IMR-90 (cell line): ENCODE data around the gene FRMD6. TPM values are rescaled to one million over a fixed set of nuclear protein-coding genes. Genes with fewer than 3 reads are reported as not detected.

Experiments
- ATAC-seq: fragments of 200-7000 bp; cut with Tn5 transposase; 2 replicates; pipeline ENCODE4 v1.9.1; 2020; ENCODE audit warnings: low read depth, mild to moderate bottlenecking, moderate library complexity
- BruUV-seq: library from RNA; stranded (reverse); fragments of 400-500 nt; replicated peaks from 2 replicates; lab custom pipeline; 2021; lab: Mats Ljungman, UMichigan
- CTCF ChIA-PET: fragments of 300-600 bp; formaldehyde crosslinking; extraction: SDS; loops from one replicate; lab custom pipeline; 2021; ENCODE audit warnings: antibody characterized with exemption; lab: Yijun Ruan, JAX
- POLR2A ChIA-PET: fragments of 300-600 bp; sonication (Branson Sonifier 250); formaldehyde crosslinking; loops from one replicate; lab custom pipeline; 2022; ENCODE audit warnings: antibody characterized with exemption; ENCODE audit not compliant: unreplicated experiment; lab: Charles Lee
- DNase-seq: peaks from one replicate; pipeline ENCODE4 v3.0.0; 2013
- H2AFZ ChIP-seq: replicated peaks from 2 replicates; pipeline ENCODE3; 2013; ENCODE audit warnings: low read length, mild to moderate bottlenecking; ENCODE audit not compliant: poor library complexity
- H2AK5ac ChIP-seq: 2 replicates; pipeline ENCODE4 v1.6.1; 2013; ENCODE audit warnings: low read depth, low read length, inconsistent platforms
- H2AK9ac ChIP-seq: replicated peaks from 2 replicates; pipeline ENCODE3; 2013; ENCODE audit warnings: mild to moderate bottlenecking, low read depth, low read length, moderate library complexity; ENCODE audit not compliant: poor library complexity
- H2BK120ac ChIP-seq: 2 replicates; pipeline ENCODE4 v1.6.1; 2013; ENCODE audit warnings: low read depth, low read length, inconsistent platforms
- H2BK15ac ChIP-seq: 3 replicates; pipeline ENCODE4 v1.6.1; 2013; ENCODE audit warnings: low read depth, low read length, inconsistent platforms
- H2BK20ac ChIP-seq: 2 replicates; pipeline ENCODE4 v1.6.1; 2013; ENCODE audit warnings: low read depth, mild to moderate bottlenecking, inconsistent platforms, low read length, moderate library complexity
- H2BK5ac ChIP-seq: 2 replicates; pipeline ENCODE4 v1.6.1; 2013; ENCODE audit warnings: mild to moderate bottlenecking, low read depth, low read length, inconsistent platforms; ENCODE audit not compliant: poor library complexity, severe bottlenecking
- H3K14ac ChIP-seq: replicated peaks from 2 replicates; pipeline ENCODE4 v1.6.1; 2013; ENCODE audit warnings: low read depth, low read length, inconsistent platforms
- H3K18ac ChIP-seq: 2 replicates; pipeline ENCODE4 v1.6.1; 2013; ENCODE audit warnings: low read depth, low read length, control low read depth
- H3K23ac ChIP-seq: 2 replicates; pipeline ENCODE4 v1.6.1; 2013; ENCODE audit warnings: low read depth, low read length, inconsistent platforms
- H3K27ac ChIP-seq: 2 replicates; pipeline ENCODE4 v1.5.1; 2013; ENCODE audit warnings: mild to moderate bottlenecking, control low read depth, low read length; ENCODE audit not compliant: insufficient read depth
- H3K27me3 ChIP-seq: 2 replicates; pipeline ENCODE4 v1.6.1; 2013; ENCODE audit warnings: low read length; ENCODE audit not compliant: control insufficient read depth, insufficient read depth
- H3K36me3 ChIP-seq: 2 replicates; pipeline ENCODE4 v1.6.1; 2013; ENCODE audit warnings: low read length, mixed read lengths; ENCODE audit not compliant: control insufficient read depth, insufficient read depth
- H3K4ac ChIP-seq: 2 replicates; pipeline ENCODE4 v1.6.1; 2013; ENCODE audit warnings: low read depth, low read length, inconsistent platforms
- H3K4me1 ChIP-seq: 2 replicates; pipeline ENCODE4 v1.6.1; 2013; ENCODE audit warnings: low read length, mixed read lengths; ENCODE audit not compliant: control insufficient read depth, insufficient read depth
- H3K4me2 ChIP-seq: 2 replicates; pipeline ENCODE4 v1.6.1; 2013; ENCODE audit warnings: low read depth, mild to moderate bottlenecking, control low read depth, low read length, moderate library complexity
- H3K4me3 ChIP-seq: 2 replicates; pipeline ENCODE4 v1.5.1; 2013; ENCODE audit warnings: low read depth, mild to moderate bottlenecking, control low read depth, low read length, moderate library complexity; ENCODE audit not compliant: insufficient read depth
- H3K56ac ChIP-seq: 2 replicates; pipeline ENCODE4 v1.6.1; 2013; ENCODE audit warnings: low read length, inconsistent platforms; ENCODE audit not compliant: insufficient read depth; ENCODE audit errors: extremely low read depth
- H3K79me1 ChIP-seq, 2 experiments: 2 replicates each; pipeline ENCODE4 v1.6.1; 2013; ENCODE audit warnings: low read length in 2 of 2, inconsistent platforms in 1 of 2, low read depth in 1 of 2
- H3K9ac ChIP-seq: 2 replicates; pipeline ENCODE4 v1.6.1; 2013; ENCODE audit warnings: low read depth, low read length, control low read depth
- H3K9me1 ChIP-seq: 2 replicates; pipeline ENCODE4 v1.6.1; 2013; ENCODE audit warnings: low read length, inconsistent platforms; ENCODE audit not compliant: insufficient read depth
- H3K9me3 ChIP-seq: 2 replicates; pipeline ENCODE4 v1.6.1; 2013; ENCODE audit warnings: low read length; ENCODE audit not compliant: control insufficient read depth, insufficient read depth
- H4K20me1 ChIP-seq: 2 replicates; pipeline ENCODE4 v1.6.1; 2013; ENCODE audit warnings: low read length, inconsistent platforms; ENCODE audit not compliant: insufficient read depth
- H4K5ac ChIP-seq: 2 replicates; pipeline ENCODE4 v1.6.1; 2013; ENCODE audit warnings: mild to moderate bottlenecking, low read depth, low read length, control low read depth
- H4K8ac ChIP-seq, 2 experiments: 2 replicates each; pipeline ENCODE4 v1.6.1; 2013; ENCODE audit warnings: low read depth in 2 of 2, low read length in 2 of 2, control low read depth in 1 of 2, inconsistent platforms in 1 of 2
- H4K91ac ChIP-seq: 2 replicates; pipeline ENCODE4 v1.6.1; 2013; ENCODE audit warnings: low read depth, low read length, inconsistent platforms; ENCODE audit not compliant: insufficient read depth
- CHD1 ChIP-seq: IDR thresholded peaks from 2 replicates; pipeline ENCODE4 v1.6.1; 2012; ENCODE audit warnings: low read depth, low read length, improper control_type of control experiment
- FOS ChIP-seq: fragments of 150-350 bp; IDR thresholded peaks from 2 replicates; pipeline ENCODE4 v1.6.1; 2016; ENCODE audit warnings: low read depth, low read length
- MXI1 ChIP-seq: IDR thresholded peaks from 2 replicates; pipeline ENCODE4 v1.6.1; 2012; ENCODE audit warnings: low read depth, mild to moderate bottlenecking, low read length, moderate library complexity, borderline replicate concordance
- WGBS, 2 experiments: methylation state at CpG; one replicate each; pipeline versions ENCODE4 v1.1.5 to v1.1.7; 2013; ENCODE audit warnings: missing lambda C conversion rate in 2 of 2; ENCODE audit not compliant: insufficient read length in 1 of 2; ENCODE audit errors: extremely low coverage in 2 of 2; 5-methylcytosine and 5-hydroxymethylcytosine counted together
- dilution Hi-C: fragments of 300-500 bp; cut with HindIII; formaldehyde crosslinking; loops from one replicate; pipeline ENCODE4 v1.14.3; 2018; ENCODE audit warnings: low sequenced_read_pairs; ENCODE audit not compliant: unreplicated experiment
- in situ Hi-C: fragments of 300-500 bp; cut with MboI; formaldehyde crosslinking; loops from 3 replicates; pipeline ENCODE4 v1.14.3; 2019; ENCODE audit warnings: low sequenced_read_pairs, inconsistent platforms, mixed read lengths
- intact Hi-C: fragments of 100-400 bp; cut with micrococcal nuclease; formaldehyde crosslinking; loops from 2 replicates; pipeline ENCODE4 v1.10.0; 2022
- polyA plus RNA-seq, 3 experiments: library from polyadenylated mRNA; depleted of rRNA; stranded (reverse); fragments of >200 nt; gene quantifications; 2 replicates each; pipeline ENCODE4 v1.2.3, GENCODE V29; 2012; ENCODE audit warnings: low replicate concordance in 1 of 3
- total RNA-seq: library from RNA; depleted of rRNA; stranded (reverse); fragments of >200 nt; gene quantifications from 2 replicates; pipeline ENCODE4 v1.2.3, GENCODE V29; 2012
- TF ChIP-seq, protein P1 (sequence below): fragments of 150-350 bp; IDR thresholded peaks from 2 replicates; pipeline ENCODE4 v1.6.1; 2017; ENCODE audit warnings: mild to moderate bottlenecking, antibody characterized with exemption, low read length, low read depth

The FRMD6 gene
- total and polyA plus RNA-seq, 2 of the 4 experiments (the other 2 are of a cell fraction) = 243 to 682 TPM

- no peak overlapping the region for H3K18ac ChIP-seq
- peaks cover 14% of the 10 kb centered on the region for H3K36me3 ChIP-seq
- DNase-seq (no peak), ATAC-seq (peak; percentile 47)
- no peak overlapping the region for H2AK9ac ChIP-seq
- no peak overlapping the region for H4K91ac ChIP-seq
- H2AFZ ChIP-seq = no peak overlapping the region
- no peak overlapping the region for H3K56ac ChIP-seq
- no peak overlapping the region for H2BK120ac ChIP-seq
- dilution Hi-C loops (no loop called here), in situ Hi-C loops (no loop called here), intact Hi-C loops (no loop called here)
- no peak overlapping the region for H3K4me2 ChIP-seq
- H3K9me1 ChIP-seq = peaks cover 7% of the 10 kb centered on the region; the same call in 1 of the 2 replicates
- H4K8ac ChIP-seq = no peak overlapping the region
- H4K5ac ChIP-seq = no peak overlapping the region
- ChIA-PET CTCF (interaction anchor here (0.6 kb wide), 1 partner anchor 169 kb away, joined by 3 read pairs; no protein-coding TSS in a partner anchor), POLR2A (no interaction called here)
- TF ChIP-seq MXI1 = no peak
- TF ChIP-seq FOS = no peak
- TF ChIP-seq, protein P1, sequence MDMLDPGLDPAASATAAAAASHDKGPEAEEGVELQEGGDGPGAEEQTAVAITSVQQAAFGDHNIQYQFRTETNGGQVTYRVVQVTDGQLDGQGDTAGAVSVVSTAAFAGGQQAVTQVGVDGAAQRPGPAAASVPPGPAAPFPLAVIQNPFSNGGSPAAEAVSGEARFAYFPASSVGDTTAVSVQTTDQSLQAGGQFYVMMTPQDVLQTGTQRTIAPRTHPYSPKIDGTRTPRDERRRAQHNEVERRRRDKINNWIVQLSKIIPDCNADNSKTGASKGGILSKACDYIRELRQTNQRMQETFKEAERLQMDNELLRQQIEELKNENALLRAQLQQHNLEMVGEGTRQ = no peak
- no peak for TF ChIP-seq CHD1
- H3K9ac ChIP-seq = no peak overlapping the region
- H3K14ac ChIP-seq = no peak overlapping the region
- no peak overlapping the region for H2AK5ac ChIP-seq
- no peak overlapping the region for H2BK15ac ChIP-seq
- H3K4me3 ChIP-seq = no peak overlapping the region
- no peak overlapping the region for H3K27ac ChIP-seq
- H3K4ac ChIP-seq = no peak overlapping the region
- BruUV-seq = no TSS peak
- H3K4me1 ChIP-seq = no peaks in the 10 kb centered on the region
- no CpG with 5 or more reads among the region's 4 CpGs for WGBS, 2 experiments
- peaks cover 5% of the 10 kb centered on the region; the same call in 1 of the 2 replicates for H4K20me1 ChIP-seq
- H2BK5ac ChIP-seq = no peak overlapping the region
- no peaks in the 10 kb centered on the region; the same call in 1 of the 2 replicates for H3K9me3 ChIP-seq
- H3K23ac ChIP-seq = no peak overlapping the region
- H3K79me1 ChIP-seq = peaks cover 8 to 12% of the 10 kb centered on the region in 2 experiments; a peak in 3 of 4 replicates
- no peaks in the 10 kb centered on the region for H3K27me3 ChIP-seq
- H2BK20ac ChIP-seq = no peak overlapping the region
These were observed 80.9 kb downstream of the FRMD6 start for GRCh38 chr14:51732494-51733112.
